NB4 (cell line): Measurements from ENCODE around the gene RAPGEF5.

Source experiments
- MAX ChIP-seq: IDR thresholded peaks from 2 replicates; pipeline ENCODE4 v1.6.1; 2011; ENCODE audit warnings: low read depth, low read length
- MYC ChIP-seq: IDR thresholded peaks from 2 replicates; pipeline ENCODE4 v1.6.1; 2011; ENCODE audit warnings: low read depth, low read length
- POLR2A ChIP-seq: IDR thresholded peaks from 2 replicates; pipeline ENCODE4 v1.6.1; 2011; ENCODE audit warnings: mild to moderate bottlenecking; ENCODE audit not compliant: insufficient read length; ENCODE audit errors: extremely low read depth
- TF ChIP-seq, protein P1 (sequence below): IDR thresholded peaks from one replicate; pipeline ENCODE4 v1.5.1; 2012; ENCODE audit warnings: low read depth, low read length

- TF ChIP-seq, protein P1, sequence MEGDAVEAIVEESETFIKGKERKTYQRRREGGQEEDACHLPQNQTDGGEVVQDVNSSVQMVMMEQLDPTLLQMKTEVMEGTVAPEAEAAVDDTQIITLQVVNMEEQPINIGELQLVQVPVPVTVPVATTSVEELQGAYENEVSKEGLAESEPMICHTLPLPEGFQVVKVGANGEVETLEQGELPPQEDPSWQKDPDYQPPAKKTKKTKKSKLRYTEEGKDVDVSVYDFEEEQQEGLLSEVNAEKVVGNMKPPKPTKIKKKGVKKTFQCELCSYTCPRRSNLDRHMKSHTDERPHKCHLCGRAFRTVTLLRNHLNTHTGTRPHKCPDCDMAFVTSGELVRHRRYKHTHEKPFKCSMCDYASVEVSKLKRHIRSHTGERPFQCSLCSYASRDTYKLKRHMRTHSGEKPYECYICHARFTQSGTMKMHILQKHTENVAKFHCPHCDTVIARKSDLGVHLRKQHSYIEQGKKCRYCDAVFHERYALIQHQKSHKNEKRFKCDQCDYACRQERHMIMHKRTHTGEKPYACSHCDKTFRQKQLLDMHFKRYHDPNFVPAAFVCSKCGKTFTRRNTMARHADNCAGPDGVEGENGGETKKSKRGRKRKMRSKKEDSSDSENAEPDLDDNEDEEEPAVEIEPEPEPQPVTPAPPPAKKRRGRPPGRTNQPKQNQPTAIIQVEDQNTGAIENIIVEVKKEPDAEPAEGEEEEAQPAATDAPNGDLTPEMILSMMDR: no peak
- no peak for TF ChIP-seq MAX
- TF ChIP-seq POLR2A: no peak
- TF ChIP-seq MYC: no peak
These were observed 4.1 kb downstream of the RAPGEF5 start for GRCh38 chr7:22352887-22353286.
